GM15510 (cell line): ENCODE data around the gene FAM98A.

Experiments used
- POLR2A ChIP-seq: IDR thresholded peaks from 3 replicates; pipeline ENCODE4 v1.6.1; 2011; ENCODE audit warnings: borderline replicate concordance; ENCODE audit not compliant: insufficient read length; ENCODE audit errors: extremely low read depth

Gene FAM98A

GRCh38 chr2:33577084-33577483 is 22.0 kb downstream of the FAM98A start:
- TF ChIP-seq POLR2A, result no peak

GRCh38 chr2:33573657-33574056 is 25.4 kb downstream of the FAM98A start:
- TF ChIP-seq POLR2A, result no peak

GRCh38 chr2:33570681-33571080 is 28.4 kb downstream of the FAM98A start:
- no peak for TF ChIP-seq POLR2A

- TF ChIP-seq POLR2A, result no peak
These were observed 37.2 kb downstream of the FAM98A start for GRCh38 chr2:33561872-33562271.

DNA sequence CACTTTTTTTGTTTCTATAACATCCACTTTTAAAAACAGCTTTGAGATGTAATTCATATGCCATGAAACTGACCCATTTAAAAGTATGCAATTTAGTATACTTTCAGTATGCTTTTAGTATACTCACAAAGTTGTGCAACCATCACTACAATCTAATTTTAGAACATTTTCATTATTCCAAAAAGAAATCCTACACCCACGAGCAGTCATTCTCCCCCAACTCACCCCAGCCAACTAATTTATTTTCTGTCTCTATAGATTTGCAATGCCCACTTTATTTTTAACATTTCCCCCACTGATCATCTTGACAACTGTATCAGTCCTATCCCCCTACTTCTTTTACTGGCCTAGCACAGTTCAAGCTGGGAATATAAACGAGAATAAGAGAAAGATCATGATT is 39.1 kb downstream of the FAM98A start:
- TF ChIP-seq POLR2A, result no peak

GRCh38 chr2:33559328-33559727 is 39.8 kb downstream of the FAM98A start:
- no peak for TF ChIP-seq POLR2A

DNA sequence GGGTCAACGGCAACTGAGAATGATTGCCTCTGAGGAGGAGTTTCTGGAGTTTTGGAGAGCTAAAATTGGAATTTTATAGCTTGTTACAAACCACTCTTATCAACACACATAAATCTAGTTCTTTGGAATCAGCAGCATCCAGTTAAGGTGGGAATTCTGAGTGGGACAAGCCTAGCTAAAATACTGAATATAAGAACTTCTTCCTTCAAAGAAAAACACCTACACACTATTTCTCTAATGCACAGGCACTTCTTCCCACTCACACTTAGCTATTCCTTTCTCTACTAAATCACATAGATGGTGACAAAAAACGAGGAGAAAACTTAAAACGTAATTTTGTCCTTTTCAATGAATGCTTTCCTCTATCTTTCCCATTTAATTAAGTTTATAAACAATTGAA is 43.4 kb downstream of the FAM98A start:
- no peak for TF ChIP-seq POLR2A

DNA sequence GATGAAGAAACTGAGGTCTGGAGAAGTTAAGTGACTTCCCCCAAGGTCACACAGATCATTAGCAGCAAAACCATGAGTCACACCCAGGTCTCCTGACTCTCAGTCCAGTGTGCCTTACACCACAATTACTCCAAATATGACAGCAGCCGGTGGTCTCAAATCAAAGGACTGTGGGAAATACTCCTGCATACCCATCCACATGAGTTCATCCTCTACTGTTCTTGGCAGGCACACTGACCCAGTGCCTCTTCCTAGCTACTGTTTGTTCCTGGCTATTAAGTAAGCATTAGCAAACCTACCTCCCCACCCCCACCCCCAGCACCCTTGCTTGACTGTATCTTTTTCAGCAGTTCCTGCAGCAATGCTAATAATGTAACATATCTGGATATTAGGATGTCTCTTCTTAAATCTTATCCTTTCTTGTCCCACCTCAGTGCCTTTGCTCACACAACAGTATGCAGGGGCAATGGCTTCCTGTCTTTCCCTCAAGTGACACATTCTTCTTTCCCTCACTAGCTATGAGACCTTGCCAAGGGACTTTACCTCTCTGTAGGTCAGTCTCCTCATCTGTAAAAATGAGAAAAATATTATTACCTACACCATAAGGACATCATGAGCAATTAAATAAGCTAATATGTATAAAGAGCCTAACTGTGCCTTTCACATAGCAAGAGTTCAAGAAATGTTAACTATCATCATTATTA is 46.2 kb downstream of the FAM98A start:
- TF ChIP-seq POLR2A, result no peak

DNA sequence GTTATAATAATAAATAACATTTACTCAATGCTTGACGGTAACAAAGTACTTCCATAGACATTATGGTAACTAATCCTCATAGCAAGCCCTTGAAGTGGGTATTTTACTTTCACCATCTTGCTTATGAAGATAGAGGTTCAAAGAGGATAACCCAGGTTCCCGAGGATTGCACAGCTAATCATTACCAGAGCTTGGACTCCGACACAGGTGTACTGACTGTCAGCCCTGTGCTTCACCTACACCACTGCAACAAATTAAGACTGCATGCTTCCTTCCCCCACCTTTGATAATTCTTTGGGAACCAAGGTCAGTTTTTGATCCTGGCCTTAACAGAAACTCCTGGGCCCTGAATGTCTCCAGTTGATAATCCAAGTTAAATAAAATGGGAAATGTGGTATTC is 48.9 kb downstream of the FAM98A start:
- no peak for TF ChIP-seq POLR2A

DNA sequence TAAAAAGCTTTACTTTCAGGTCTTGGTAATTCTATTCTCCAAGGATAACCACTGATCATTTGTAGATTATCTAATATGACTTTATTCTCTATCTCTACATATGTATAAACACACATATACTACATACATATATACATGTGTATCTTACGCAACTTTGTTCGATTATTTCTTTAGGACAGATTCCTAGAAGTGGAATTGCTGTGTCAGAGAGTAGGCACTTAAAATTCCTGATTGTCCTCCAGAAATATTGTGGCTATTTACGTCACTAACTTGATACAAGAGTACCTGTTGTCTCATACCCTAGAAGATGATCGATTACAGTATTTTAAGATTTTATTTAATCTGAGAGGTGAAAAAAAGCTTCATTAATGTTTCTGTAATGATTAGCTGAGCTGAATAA is 57.9 kb downstream of the FAM98A start:
- TF ChIP-seq POLR2A, result no peak

DNA sequence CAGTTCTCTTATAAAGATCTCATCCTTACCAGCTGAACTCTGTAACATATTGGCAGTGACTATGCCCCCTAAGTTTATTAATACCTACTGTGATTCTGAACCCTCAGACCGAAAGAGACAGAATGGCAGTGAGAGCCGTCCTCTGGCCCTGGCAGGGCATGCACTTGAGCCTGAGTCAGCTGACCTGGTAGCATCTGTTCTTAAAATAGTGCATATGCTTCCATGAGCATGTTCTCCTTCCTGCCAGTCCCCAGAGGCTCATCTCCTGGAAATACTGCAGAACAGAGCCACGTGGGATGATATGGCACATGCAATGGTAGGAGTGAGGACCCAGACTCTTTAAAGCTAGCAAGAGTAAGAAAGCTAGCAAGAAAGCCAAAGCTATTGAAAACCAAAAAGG is 63.7 kb downstream of the FAM98A start:
- no peak for TF ChIP-seq POLR2A
